ENCODE data around the gene FIBP.

DNA sequence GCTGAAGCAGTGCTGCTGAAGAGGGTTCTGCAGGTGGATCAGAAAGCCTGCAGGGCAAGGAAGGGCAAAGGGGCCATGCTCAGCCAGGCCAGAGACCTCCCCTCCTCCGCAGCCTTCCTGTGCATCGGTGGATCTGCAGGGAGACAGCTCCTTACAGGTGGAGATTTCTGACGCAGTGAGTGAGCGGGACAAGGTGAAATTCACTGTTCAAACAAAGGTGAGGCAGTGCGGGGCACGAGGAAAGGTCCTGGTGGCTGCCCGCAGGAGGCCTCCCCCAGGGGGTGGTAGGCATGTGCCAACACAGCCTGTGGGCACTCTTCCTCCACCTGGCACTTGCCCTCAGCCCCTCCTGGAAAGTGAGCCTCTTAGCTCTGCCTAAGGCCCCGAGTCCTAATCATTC lies 38.9 kb downstream of the FIBP start:
- TF ChIP-seq, protein P1, sequence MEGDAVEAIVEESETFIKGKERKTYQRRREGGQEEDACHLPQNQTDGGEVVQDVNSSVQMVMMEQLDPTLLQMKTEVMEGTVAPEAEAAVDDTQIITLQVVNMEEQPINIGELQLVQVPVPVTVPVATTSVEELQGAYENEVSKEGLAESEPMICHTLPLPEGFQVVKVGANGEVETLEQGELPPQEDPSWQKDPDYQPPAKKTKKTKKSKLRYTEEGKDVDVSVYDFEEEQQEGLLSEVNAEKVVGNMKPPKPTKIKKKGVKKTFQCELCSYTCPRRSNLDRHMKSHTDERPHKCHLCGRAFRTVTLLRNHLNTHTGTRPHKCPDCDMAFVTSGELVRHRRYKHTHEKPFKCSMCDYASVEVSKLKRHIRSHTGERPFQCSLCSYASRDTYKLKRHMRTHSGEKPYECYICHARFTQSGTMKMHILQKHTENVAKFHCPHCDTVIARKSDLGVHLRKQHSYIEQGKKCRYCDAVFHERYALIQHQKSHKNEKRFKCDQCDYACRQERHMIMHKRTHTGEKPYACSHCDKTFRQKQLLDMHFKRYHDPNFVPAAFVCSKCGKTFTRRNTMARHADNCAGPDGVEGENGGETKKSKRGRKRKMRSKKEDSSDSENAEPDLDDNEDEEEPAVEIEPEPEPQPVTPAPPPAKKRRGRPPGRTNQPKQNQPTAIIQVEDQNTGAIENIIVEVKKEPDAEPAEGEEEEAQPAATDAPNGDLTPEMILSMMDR (IDR thresholded peaks at IDR 0.05): no peak
- no peak for TF ChIP-seq POLR2AphosphoS5 (IDR thresholded peaks at IDR 0.05)
